ENCODE results near the gene CLEC7A. TPM values are rescaled to one million over a fixed set of nuclear protein-coding genes. Genes with fewer than 3 reads are reported as not detected.

The CLEC7A gene
- total and polyA plus RNA-seq, 4 donors = 2.8 to 7.0 (median 3.8) TPM

DNA sequence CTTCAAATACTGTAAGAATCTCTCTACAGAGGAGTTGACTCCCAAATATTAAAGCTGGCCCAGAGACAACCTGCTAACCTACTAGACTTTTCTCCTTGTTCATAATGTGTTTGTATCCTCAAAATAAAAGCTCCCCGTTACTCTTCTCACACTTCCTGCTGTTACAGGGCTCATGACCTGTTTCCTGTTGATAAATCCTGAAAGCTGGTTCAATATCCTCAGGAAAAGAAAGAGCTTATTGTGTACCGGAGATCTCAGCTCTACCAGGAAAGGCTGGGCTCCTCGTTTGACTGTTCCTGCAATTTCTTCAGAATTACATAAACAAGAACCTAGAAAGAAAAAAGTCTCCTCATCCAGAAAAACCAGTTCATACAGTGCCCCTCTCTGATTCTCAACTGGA is 62.1 kb downstream of the CLEC7A start:
- H3K4me3 ChIP-seq (ENCODE audit: low read depth in 1 of 3, low read length in 3 of 3) = no peak overlapping the region
- no peak for DNase-seq (ENCODE audit: low spot score)

DNA sequence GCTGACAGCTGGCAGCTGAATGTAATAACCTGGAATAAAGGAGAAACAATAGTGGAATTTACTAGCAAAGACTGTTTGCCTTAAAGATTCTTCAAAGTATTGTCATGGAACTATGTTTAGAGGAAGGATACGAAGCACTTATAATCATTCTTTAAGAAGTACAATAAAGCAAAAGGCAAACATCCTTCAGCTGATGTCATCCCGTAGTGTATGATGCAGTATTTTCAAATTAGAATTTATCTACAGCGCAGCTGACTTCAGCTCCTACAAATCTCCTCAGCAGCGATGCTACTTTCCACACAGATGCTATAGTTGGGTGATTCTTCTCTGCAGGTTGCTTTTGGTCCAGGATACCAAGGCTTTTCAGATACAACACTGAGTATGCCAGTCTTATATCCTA is 62.7 kb downstream of the CLEC7A start:
- no peak for TF ChIP-seq HNF4A (conservative IDR thresholded peaks at IDR 0.05)
- no peak for TF ChIP-seq EGR1 (IDR thresholded peaks at IDR 0.05; ENCODE audit: low read depth in 2 of 2)
- TF ChIP-seq JUND (IDR thresholded peaks at IDR 0.05) = no peak
- TF ChIP-seq, protein P1, sequence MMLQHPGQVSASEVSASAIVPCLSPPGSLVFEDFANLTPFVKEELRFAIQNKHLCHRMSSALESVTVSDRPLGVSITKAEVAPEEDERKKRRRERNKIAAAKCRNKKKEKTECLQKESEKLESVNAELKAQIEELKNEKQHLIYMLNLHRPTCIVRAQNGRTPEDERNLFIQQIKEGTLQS (IDR thresholded peaks at IDR 0.05) = no peak
- TF ChIP-seq FOXA1 (IDR thresholded peaks at IDR 0.05) = no peak
- no peak for TF ChIP-seq YY1 (IDR thresholded peaks at IDR 0.05)
- no peak for TF ChIP-seq TAF1 (conservative IDR thresholded peaks at IDR 0.05)
- no peak for TF ChIP-seq NR2F2 (IDR thresholded peaks at IDR 0.05)
- TF ChIP-seq FOXA2 (IDR thresholded peaks at IDR 0.05) = no peak
- TF ChIP-seq HNF4G (IDR thresholded peaks at IDR 0.05) = no peak
- TF ChIP-seq RAD21 (IDR thresholded peaks at IDR 0.05) = no peak
- TF ChIP-seq GABPA (IDR thresholded peaks at IDR 0.05 in 1 of 2, conservative IDR thresholded peaks at IDR 0.05 in 1 of 2) = no peak
- no peaks in the 10 kb centered on the region for H3K9me3 ChIP-seq (ENCODE audit: control insufficient read depth in 4 of 4, low read length in 3 of 4)
- no peaks in the 10 kb centered on the region for H3K4me1 ChIP-seq (ENCODE audit: control insufficient read depth in 4 of 4, insufficient read depth in 4 of 4, low read length in 3 of 4)
- no peak overlapping the region for H3K4me3 ChIP-seq (ENCODE audit: low read depth in 1 of 3, low read length in 3 of 3)
- no peaks in the 10 kb centered on the region for H3K36me3 ChIP-seq (ENCODE audit: control insufficient read depth in 4 of 4, insufficient read depth in 3 of 4, low read depth in 1 of 4, low read length in 3 of 4)
- H3K27me3 ChIP-seq (ENCODE audit: control insufficient read depth in 4 of 4, insufficient read depth in 4 of 4, low read length in 3 of 4) = no peaks in the 10 kb centered on the region
- WGBS = 82% methylated on average over 4 of the region's 4 CpGs
- no peak overlapping the region for H3K9ac ChIP-seq (ENCODE audit: low read depth in 1 of 2, low read length in 2 of 2)
- DNase-seq (ENCODE audit: low spot score) = no peak
- H3K27ac ChIP-seq (ENCODE audit: low read depth in 1 of 2, low read length in 2 of 2) = no peak overlapping the region

More for the DNA sequence above, 62.1 kb downstream of the CLEC7A start:
- no peaks in the 10 kb centered on the region for H3K4me1 ChIP-seq (ENCODE audit: control insufficient read depth in 4 of 4, insufficient read depth in 4 of 4, low read length in 3 of 4)
- H3K36me3 ChIP-seq (ENCODE audit: control insufficient read depth in 4 of 4, insufficient read depth in 3 of 4, low read depth in 1 of 4, low read length in 3 of 4) = no peaks in the 10 kb centered on the region
- H3K9me3 ChIP-seq (ENCODE audit: control insufficient read depth in 4 of 4, low read length in 3 of 4) = no peaks in the 10 kb centered on the region
- peak overlapping the region; percentile 33 to 75 for H3K27ac ChIP-seq (ENCODE audit: low read depth in 1 of 2, low read length in 2 of 2)
- H3K9ac ChIP-seq (ENCODE audit: low read depth in 1 of 2, low read length in 2 of 2) = no peak overlapping the region
- no peaks in the 10 kb centered on the region for H3K27me3 ChIP-seq (ENCODE audit: control insufficient read depth in 4 of 4, insufficient read depth in 4 of 4, low read length in 3 of 4)
- WGBS = 48% methylated on average over 3 of the region's 3 CpGs
- TF ChIP-seq HNF4A (conservative IDR thresholded peaks at IDR 0.05) (no peak), FOXA2 (IDR thresholded peaks at IDR 0.05) (no peak), FOXA1 (IDR thresholded peaks at IDR 0.05) (no peak), JUND (IDR thresholded peaks at IDR 0.05) (no peak), CTCF (IDR thresholded peaks at IDR 0.05; ENCODE audit: low read depth, low read length, missing input control) (no peak), TAF1 (conservative IDR thresholded peaks at IDR 0.05) (no peak), REST (IDR thresholded peaks at IDR 0.05) (no peak), RAD21 (IDR thresholded peaks at IDR 0.05) (no peak), SP1 (IDR thresholded peaks at IDR 0.05) (peak; percentile 10), EGR1 (IDR thresholded peaks at IDR 0.05; ENCODE audit: low read depth in 2 of 2) (no peak), NR2F2 (IDR thresholded peaks at IDR 0.05) (peak; percentile 76)
- TF ChIP-seq, protein P1 (IDR thresholded peaks at IDR 0.05) = no peak

Other genes with a start within 250 kb of the CLEC7A start
- not detected for gene KLRF2, start 248.7 kb downstream of the CLEC7A start, total RNA-seq
- gene KLRF2, start 248.7 kb downstream of the CLEC7A start, polyA plus RNA-seq = not detected
- not detected for gene CLEC2A, start 197.8 kb downstream of the CLEC7A start, total RNA-seq
- gene CLEC2A, start 197.8 kb downstream of the CLEC7A start, polyA plus RNA-seq = not detected
- 1 to 10 TPM; 2.3 to 3.4 TPM for gene CLEC12A, start 158.8 kb downstream of the CLEC7A start, total RNA-seq
- gene CLEC12A, start 158.8 kb downstream of the CLEC7A start, polyA plus RNA-seq = 1 to 10 TPM; 3.0 to 4.7 TPM
- gene CLEC1B, start 131.1 kb downstream of the CLEC7A start, total RNA-seq = 10 to 100 TPM; 28.0 to 29.8 TPM
- gene CLEC1B, start 131.1 kb downstream of the CLEC7A start, polyA plus RNA-seq = 10 to 100 TPM; 33.2 to 36.4 TPM
- under 1 TPM; 0.17 to 0.23 TPM for gene CLEC12B, start 119.6 kb downstream of the CLEC7A start, total RNA-seq
- under 1 TPM; 0.16 to 0.24 TPM for gene CLEC12B, start 119.6 kb downstream of the CLEC7A start, polyA plus RNA-seq
- gene CLEC9A, start 99.5 kb downstream of the CLEC7A start, total RNA-seq = under 1 TPM in 1 of 2 donors, not detected in 1; 0.14 TPM
- gene CLEC9A, start 99.5 kb downstream of the CLEC7A start, polyA plus RNA-seq = under 1 TPM in 1 of 2 donors, not detected in 1; 0.03 TPM
- 1 to 10 TPM in 1 of 2 donors, under 1 TPM in 1; 0.09 to 2.1 TPM for gene CLEC1A, start 31.2 kb downstream of the CLEC7A start, total RNA-seq
- gene CLEC1A, start 31.2 kb downstream of the CLEC7A start, polyA plus RNA-seq = 1 to 10 TPM; 1.1 to 1.2 TPM
- gene OLR1, start 41.9 kb upstream of the CLEC7A start, total RNA-seq = under 1 TPM in 1 of 2 donors, not detected in 1; 0.37 TPM
- under 1 TPM in 1 of 2 donors, not detected in 1; 0.13 TPM for gene OLR1, start 41.9 kb upstream of the CLEC7A start, polyA plus RNA-seq
- gene TMEM52B, start 48.8 kb upstream of the CLEC7A start, total RNA-seq = under 1 TPM in 1 of 2 donors, not detected in 1; 0.37 TPM
- gene TMEM52B, start 48.8 kb upstream of the CLEC7A start, polyA plus RNA-seq = not detected
- gene GABARAPL1, start 82.7 kb upstream of the CLEC7A start, total RNA-seq = 10 to 100 TPM; 50.8 to 55.1 TPM
- 100 to 1,000 TPM in 1 of 2 donors, 10 to 100 TPM in 1; 18.0 to 118 TPM for gene GABARAPL1, start 82.7 kb upstream of the CLEC7A start, polyA plus RNA-seq
- gene KLRD1, start 177.7 kb upstream of the CLEC7A start, total RNA-seq = 1 to 10 TPM; 1.1 to 5.0 TPM
- gene KLRD1, start 177.7 kb upstream of the CLEC7A start, polyA plus RNA-seq = 1 to 10 TPM in 1 of 2 donors, under 1 TPM in 1; 0.60 to 1.8 TPM